HUDEP-2 (cell line): ENCODE data around the gene RNF180.

ENCODE experiments used
- DNase-seq, 76 experiments: peaks; one replicate each; lab custom pipeline; 2025; ENCODE audit not compliant: unreplicated experiment in 76 of 76; lab: John Stamatoyannopoulos, UW

RNF180 gene

DNA sequence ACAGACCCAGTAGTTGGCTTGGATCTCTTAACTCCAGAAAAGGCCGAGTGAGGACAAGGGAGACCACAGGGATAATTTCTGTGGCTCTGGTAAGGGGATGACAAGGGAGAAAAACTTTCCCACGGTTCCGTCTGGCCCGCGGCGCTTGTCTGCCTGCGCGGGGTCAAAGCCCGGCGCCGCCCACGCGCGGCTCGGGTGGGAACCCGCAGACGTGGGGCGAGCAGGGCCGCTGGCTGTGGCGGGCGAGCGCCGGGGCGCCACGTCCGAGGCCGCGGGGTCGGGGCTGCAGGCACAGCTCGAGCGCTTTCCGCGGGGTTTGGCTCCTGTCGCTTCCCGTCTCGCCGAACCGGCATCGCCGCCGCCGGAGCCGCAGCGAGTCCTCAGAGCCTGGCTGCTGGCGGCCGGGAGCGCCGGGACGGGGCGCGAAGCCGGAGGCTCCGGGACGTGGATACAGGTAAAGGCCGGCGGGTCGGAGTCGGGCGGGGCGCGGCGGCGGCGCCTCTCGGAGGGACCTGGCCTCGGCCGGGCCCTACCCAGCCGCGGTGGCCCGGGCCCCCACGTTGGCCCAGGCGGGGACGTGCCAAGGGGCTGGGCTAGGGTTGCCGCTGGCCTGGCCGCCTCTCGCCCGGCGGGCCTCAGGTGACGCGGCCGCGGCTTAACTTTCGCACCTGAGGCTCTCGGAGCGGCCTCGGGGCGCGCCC, at the start of gene RNF180:
RNF180 (plus strand) TSS at position 344 of the 701 bp plus-strand sequence. CDS start 34,965 bp downstream, outside the sequence.
- no peak for DNase-seq

DNA sequence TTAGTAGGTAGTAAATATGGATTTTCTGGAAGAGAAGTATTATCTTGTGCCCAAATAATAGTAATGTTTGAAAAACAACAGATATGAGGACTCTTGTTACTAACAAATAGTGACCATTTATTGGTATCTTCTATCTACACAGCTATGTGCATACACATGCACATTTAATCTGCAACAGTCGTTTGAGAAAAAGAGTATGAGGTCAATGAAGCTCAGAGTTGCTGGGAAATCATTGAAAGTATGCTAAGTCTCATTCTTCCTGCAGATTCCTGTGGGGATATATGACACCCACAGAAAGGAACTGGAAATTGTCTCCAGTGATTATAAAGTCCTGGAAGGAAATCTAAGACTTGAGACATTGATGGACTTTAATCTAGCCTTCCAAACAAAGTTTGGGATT, 40.1 kb upstream of the RNF180 start:
- DNase-seq, result no peak

- DNase-seq, result no peak
These were observed 39.4 kb upstream of the RNF180 start for GRCh38 chr5:64126202-64126741.

DNA sequence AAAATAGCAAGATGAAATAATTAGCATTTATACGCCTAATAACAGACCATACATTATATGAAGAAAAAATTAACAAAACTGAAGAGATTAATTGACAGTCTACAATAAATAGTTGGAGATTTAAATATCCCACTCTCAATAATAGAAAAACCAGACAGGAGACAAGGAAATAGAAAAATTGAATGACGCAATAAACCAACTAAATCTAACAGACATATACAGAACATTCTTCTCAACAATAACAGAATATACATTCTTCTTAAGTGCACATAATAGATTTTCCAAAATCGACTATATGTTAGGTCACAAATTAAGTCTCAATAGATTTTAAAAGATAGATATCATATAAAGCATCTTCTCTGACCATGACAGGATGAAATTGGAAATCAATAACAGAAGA, 25.6 kb upstream of the RNF180 start:
- DNase-seq, result no peak

DNA sequence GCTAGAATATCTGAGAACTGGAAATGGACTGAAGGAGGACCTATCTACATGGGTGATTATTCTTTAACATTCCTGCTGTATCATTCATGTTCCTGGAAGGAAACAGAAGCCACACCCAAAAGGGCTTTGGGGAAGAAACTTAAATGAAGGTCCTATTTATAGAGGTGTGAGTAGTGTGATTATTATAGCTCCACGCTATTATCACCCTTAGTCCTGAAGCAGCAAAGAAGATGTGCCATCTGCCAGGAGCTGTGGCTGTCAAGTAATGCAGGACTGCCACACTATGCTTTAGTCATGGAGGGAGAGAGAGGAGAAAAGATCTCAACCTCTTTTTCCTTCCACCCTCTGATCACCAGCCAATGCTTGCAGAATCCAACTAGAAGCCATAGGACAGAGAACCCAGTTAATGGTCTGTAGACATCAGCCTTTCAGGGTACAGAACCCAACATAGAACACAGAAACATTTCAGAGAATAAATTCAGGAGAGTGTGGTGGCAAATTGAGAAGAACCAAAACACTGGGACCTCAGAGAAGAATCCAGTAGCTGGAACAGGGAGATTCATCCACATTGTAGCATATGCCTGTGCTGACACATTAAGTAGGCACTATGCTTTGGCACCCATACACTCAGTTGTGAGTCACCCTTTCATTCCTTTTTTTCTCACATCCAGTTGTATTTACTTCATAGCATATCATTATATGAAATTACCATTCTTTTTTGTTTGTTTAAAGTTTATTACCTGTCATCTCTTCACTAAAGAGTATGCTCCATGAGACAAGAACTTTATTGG, 21.0 kb upstream of the RNF180 start:
- DNase-seq, result no peak

DNA sequence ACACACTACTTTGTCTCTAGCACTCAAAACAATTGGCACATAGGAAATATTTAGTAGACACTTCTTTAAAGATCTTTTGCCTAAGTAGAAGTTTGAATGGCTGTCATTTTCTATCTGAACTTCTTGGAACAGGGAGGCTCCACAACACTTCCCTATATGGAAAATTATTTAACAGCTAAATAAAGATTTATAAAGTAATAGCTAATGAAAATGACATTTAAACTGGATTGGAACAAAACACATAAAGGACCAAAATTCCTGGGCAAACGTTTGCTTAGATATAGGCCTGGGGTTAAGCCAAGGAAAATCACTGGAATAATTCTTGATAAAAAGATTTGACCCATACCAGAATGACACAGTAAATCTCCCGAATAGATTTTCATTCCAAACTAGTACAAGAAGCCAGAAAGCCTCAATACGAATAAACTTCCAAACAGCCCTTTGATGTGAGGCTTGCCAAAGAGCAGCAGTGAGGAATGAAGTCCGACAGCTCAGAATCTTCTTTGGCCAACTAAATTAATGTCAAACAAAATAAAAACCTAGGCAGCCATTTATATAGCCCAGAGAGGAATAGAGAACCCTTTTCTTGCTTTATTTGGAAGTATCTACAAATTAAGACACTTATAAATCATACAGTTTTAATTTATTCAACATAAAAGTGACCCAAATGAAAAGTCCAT, 20.3 kb upstream of the RNF180 start:
- no peak for DNase-seq

GRCh38 chr5:64147379-64147778, 18.3 kb upstream of the RNF180 start:
- no peak for DNase-seq

GRCh38 chr5:64147849-64148441, 17.7 kb upstream of the RNF180 start:
- peak in 13 of 76 experiments; percentile 0 to 35 (median 6) for DNase-seq

- no peak for DNase-seq
These were observed 16.4 kb upstream of the RNF180 start for GRCh38 chr5:64149268-64149667.

DNA sequence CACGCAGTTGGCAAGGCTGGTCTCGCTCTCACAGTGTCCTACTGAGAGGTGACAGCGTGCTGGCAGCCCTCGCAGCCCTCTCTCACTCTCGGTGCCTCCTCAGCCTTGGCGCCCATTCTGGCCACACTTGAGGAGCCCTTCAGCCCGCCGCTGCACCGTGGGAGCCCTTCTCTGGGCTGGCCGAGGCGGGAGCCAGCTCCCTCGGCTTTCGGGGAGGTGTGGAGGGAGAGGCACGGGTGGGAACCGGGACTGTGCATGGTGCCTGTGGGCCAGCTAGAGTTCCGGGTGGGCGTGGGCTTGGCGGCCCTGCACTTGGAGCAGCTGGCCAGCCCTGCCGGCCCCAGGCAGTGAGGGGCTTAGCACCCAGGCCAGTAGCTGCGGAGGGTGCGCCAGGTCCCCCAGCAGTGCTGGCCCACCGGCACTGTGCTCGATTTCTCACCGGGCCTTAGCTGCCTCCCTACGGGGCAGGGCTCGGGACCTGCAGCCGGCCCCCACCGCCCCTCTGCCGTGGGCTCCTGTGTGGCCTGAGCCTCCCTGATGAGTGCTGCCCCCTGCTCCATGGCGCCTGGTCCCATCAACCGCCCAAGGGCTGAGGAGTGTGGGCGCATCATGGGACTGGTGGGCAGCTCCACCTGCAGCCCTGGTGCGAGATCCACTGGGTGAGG, 15.7 kb upstream of the RNF180 start:
- no peak for DNase-seq

- DNase-seq, result no peak
These were observed 9.4 kb upstream of the RNF180 start for GRCh38 chr5:64156261-64156660.

GRCh38 chr5:64158827-64159226, 6.8 kb upstream of the RNF180 start:
- DNase-seq, result no peak

GRCh38 chr5:64160201-64160600, 5.4 kb upstream of the RNF180 start:
- DNase-seq, result no peak

- no peak for DNase-seq
These were observed 4.2 kb upstream of the RNF180 start for GRCh38 chr5:64161420-64161819.

DNA sequence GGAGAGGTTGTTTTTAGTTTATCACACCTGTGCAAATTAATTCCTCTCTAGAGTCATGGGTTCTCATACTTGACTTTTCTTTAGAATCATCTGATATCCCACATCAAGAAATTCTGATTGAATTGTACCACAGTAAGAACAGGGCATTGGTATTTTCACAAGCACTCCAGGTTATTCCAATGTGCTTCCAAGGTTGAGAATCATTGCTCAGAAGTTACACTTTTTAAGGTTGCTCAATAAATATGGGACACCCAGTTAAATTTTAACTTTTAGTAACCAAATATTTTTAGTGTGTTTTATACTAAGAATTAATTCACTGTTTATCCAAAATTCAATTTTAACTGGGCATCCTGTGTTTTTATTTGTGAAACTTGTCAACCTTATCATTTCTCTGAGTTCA, 2.5 kb upstream of the RNF180 start:
- no peak for DNase-seq

DNA sequence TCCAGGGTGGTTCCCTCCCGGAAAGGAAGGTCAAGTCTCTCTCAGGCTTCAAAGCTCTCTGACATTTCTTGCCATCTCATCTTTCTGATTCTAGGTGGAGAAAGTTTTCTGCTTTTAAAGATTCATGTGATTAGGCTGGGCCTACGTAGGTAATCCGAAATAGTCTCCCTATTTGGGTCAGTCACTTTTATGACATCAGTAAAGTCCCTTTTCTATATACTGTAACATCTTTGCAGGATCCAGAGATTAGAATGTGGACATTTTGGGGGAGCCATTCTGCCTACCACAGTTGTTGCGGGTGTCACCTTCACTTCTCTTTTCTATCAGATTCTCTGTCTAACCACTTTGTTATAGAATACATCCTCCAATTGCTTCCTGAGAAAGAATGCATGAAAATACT, 1.9 kb upstream of the RNF180 start:
- DNase-seq, result no peak

GRCh38 chr5:64164166-64164565, 1.5 kb upstream of the RNF180 start:
- no peak for DNase-seq

- no peak for DNase-seq
These were observed 513 bp upstream of the RNF180 start for GRCh38 chr5:64165160-64165499.

GRCh38 chr5:64166201-64166959, 737 bp downstream of the RNF180 start:
- DNase-seq, result no peak

DNA sequence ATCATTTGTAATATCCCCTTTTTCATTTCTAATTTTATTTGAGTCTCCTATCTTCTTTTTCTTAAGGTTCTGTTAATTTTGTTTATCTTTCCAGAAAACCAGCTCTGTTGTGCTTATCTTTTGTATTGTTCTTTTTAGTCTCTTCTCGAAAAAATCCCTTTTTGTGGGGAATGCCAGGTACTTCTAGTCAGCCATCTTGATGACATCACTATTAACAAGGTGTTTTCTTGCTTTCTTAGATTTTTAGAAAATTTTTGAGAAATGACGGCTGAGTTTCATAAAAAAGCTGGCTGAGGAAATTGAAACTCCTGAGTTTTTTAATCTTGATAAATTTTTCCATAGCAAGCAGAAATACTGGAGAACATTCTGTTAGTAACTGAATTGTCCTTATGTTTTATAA, 10.7 kb downstream of the RNF180 start:
- no peak for DNase-seq
